Upper lobe of left lung (tissue), 6 donors: ENCODE data around the gene LIN28A. TPM values are rescaled to one million over a fixed set of nuclear protein-coding genes. Genes with fewer than 3 reads are reported as not detected.
A peak's percentile ranks its signal among the peaks of the same experiment; 100 is the strongest.

ENCODE experiments used
- ATAC-seq, 2 donors: fragments of 200-7000 bp; cut with Tn5 transposase; one replicate each; pipeline ENCODE4 v1.9.1; 2022; ENCODE audit warnings: mild to moderate bottlenecking in 2 of 2, moderate library complexity in 2 of 2; ENCODE audit not compliant: low FRiP score in 2 of 2
- DNase-seq, 2 donors: peaks; one replicate each; pipeline ENCODE4 v3.0.0-alpha.2; 2019 to 2020
- H3K27ac ChIP-seq, 4 donors: fragments of 200-600 bp; sonication (generic); one replicate each; pipeline ENCODE4 v1.5.1; 2016 to 2019
- H3K27me3 ChIP-seq, 4 donors: fragments of 200-600 bp; sonication (generic); one replicate each; pipeline ENCODE4 v1.5.1; 2017 to 2019
- H3K36me3 ChIP-seq, 4 donors: fragments of 200-600 bp; sonication (generic); one replicate each; pipeline ENCODE4 v1.5.1; 2016 to 2019
- H3K4me1 ChIP-seq, 4 donors: fragments of 200-600 bp; sonication (generic); one replicate each; pipeline ENCODE4 v1.5.1; 2018 to 2019
- H3K4me3 ChIP-seq, 4 donors: fragments of 200-600 bp; sonication (generic); one replicate each; pipeline ENCODE4 v1.5.1; 2017 to 2019; ENCODE audit warnings: mild to moderate bottlenecking in 2 of 4, moderate library complexity in 1 of 4
- H3K9me3 ChIP-seq, 4 donors: fragments of 200-600 bp; sonication (generic); one replicate each; pipeline ENCODE4 v1.5.1; 2018 to 2019
- CTCF ChIP-seq, 6 experiments: fragments of 450-650 bp in 4 of 6; fragments of 200-600 bp in 2 of 6; sonication (generic) in 2 of 6; IDR thresholded peaks; one replicate each; pipeline ENCODE4 v1.5.1; 2016 to 2019; ENCODE audit warnings: antibody characterized with exemption in 6 of 6
- EP300 ChIP-seq, 4 donors: sonication (generic); formaldehyde crosslinking; IDR thresholded peaks; one replicate each; pipeline ENCODE4 v1.5.1; 2017; ENCODE audit warnings: antibody characterized with exemption in 4 of 4, control low read depth in 2 of 4
- POLR2A ChIP-seq, 4 donors: fragments of 450-650 bp; IDR thresholded peaks; one replicate each; pipeline ENCODE4 v1.5.1; 2016 to 2017; ENCODE audit warnings: antibody characterized with exemption in 4 of 4, mild to moderate bottlenecking in 2 of 4
- POLR2AphosphoS5 ChIP-seq, 2 donors: sonication (generic); formaldehyde crosslinking; IDR thresholded peaks; one replicate each; pipeline ENCODE4 v1.5.1; 2017; ENCODE audit warnings: antibody characterized with exemption in 2 of 2
- WGBS, 2 donors: methylation state at CpG; one replicate each; pipeline ENCODE4 v1.1.5; 2017 to 2018; 5-methylcytosine and 5-hydroxymethylcytosine counted together
- total RNA-seq, 6 donors: library from RNA; depleted of rRNA in 4 of 6; stranded (reverse); fragments of >200 nt in 4 of 6; gene quantifications; one replicate each; pipeline versions ENCODE4 v1.1.0 to v1.2.1, GENCODE V29; 2016 to 2021
- donor health status: DM: no; HTN: no; CAD: no; lungs with moderate emphysema.
- donor health status: DM: no; HTN: yes; CAD: no; lungs with severe emphysema.

LIN28A gene
- total RNA-seq, 6 donors from 2014 or later, result 1.2 to 1.4 TPM; not detected in 4

DNA sequence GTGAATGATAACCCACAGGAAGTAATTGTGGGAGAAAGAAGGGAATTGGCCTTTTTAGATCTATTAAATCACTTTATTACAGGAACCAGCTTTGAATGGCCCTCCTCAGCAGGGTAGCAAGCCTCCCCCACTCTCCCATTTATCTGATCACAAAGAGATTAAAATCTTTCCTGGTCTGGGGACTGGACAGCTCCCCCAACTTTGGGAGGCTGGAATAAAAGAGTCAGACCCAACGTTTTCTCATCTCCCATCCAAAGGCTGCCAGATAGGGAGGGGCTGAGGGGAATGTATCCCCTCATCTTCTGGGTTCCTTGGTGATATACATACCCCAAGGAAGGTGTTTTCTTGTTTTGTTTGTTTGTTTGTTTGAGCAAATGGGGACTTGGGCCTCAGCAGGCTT, 2.4 kb downstream of the LIN28A start:
- ATAC-seq, result no peak
- no peak overlapping the region for H3K4me3 ChIP-seq
- DNase-seq, result no peak
- no peak for TF ChIP-seq CTCF (IDR thresholded peaks at IDR 0.05)
- TF ChIP-seq POLR2AphosphoS5 (IDR thresholded peaks at IDR 0.05), result no peak
- no peak for TF ChIP-seq EP300 (IDR thresholded peaks at IDR 0.05)
- no peak for TF ChIP-seq POLR2A (IDR thresholded peaks at IDR 0.05)
- H3K27me3 ChIP-seq, result peaks cover 2 to 40% (median 23%) of the 10 kb centered on the region in 4 donors
- WGBS, 2 donors, result 0% methylated on average over 1 of the region's 1 CpG
- H3K36me3 ChIP-seq, result no peaks in the 10 kb centered on the region
- H3K27ac ChIP-seq, result no peak overlapping the region
- H3K9me3 ChIP-seq, result no peaks in the 10 kb centered on the region
- H3K4me1 ChIP-seq, result peaks cover 0 to 7% (median 2%) of the 10 kb centered on the region in 4 donors

DNA sequence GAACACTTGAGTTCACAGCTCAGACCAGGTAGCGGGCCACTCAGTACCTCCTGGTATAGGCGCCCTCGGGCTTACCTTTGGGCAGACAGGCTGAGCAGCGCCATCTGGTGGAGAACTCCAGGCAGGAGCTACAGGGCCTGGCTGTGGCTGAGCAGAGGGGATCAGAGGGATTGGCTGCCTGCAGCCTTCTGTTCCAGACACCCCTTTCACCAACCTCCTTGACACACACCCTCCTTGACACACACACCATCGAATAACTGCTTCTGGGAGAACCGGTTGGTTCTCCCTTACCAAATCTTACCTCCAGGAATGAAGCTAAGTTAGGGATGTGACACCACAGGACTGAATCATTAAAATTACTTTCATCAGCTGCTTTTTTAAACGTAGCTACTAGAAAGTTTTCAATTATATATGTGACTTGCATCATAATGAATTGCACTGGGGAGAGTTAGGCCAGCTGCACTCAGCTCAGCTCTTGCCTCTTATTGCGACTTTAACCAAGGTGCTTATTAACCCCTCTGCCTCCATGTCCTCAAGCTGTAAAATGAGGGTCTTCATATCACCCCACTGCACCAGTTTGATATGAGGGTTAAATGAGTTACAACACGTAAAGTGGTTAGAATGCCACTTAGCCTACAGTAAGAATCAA, 6.6 kb downstream of the LIN28A start:
- ATAC-seq (peak; percentile 86 to 88), DNase-seq (peak in 1 of 2 donors; percentile 80)
- Histone ChIP-seq H3K4me1 (no peaks in the 10 kb centered on the region), H3K27me3 (peaks cover 0 to 16% (median 5%) of the 10 kb centered on the region in 4 donors), H3K9me3 (no peaks in the 10 kb centered on the region), H3K4me3 (no peak overlapping the region), H3K36me3 (no peaks in the 10 kb centered on the region), H3K27ac (no peak overlapping the region)
- TF ChIP-seq POLR2A (IDR thresholded peaks at IDR 0.05), result no peak
- no peak for TF ChIP-seq POLR2AphosphoS5 (IDR thresholded peaks at IDR 0.05)
- TF ChIP-seq EP300 (IDR thresholded peaks at IDR 0.05), result no peak
- TF ChIP-seq CTCF (IDR thresholded peaks at IDR 0.05), result peak; percentile 51 to 87 (median 70)
- 19 to 21% methylated on average over 8 to 9 of the region's 9 CpGs for WGBS, 2 donors

GRCh38 chr1:26418865-26419349, 8.3 kb downstream of the LIN28A start:
- 12 to 33% methylated on average over 5 of the region's 5 CpGs for WGBS, 2 donors

GRCh38 chr1:26419494-26419893, 8.9 kb downstream of the LIN28A start:
- Histone ChIP-seq H3K9me3 (no peaks in the 10 kb centered on the region), H3K4me1 (no peaks in the 10 kb centered on the region), H3K27me3 (peaks cover 0 to 4% (median 0%) of the 10 kb centered on the region in 4 donors), H3K4me3 (no peak overlapping the region), H3K36me3 (no peaks in the 10 kb centered on the region), H3K27ac (no peak overlapping the region)
- no peak for ATAC-seq
- no peak for DNase-seq
- WGBS, 2 donors, result 63 to 82% methylated on average over 2 of the region's 2 CpGs
- TF ChIP-seq CTCF (IDR thresholded peaks at IDR 0.05) (no peak), POLR2AphosphoS5 (IDR thresholded peaks at IDR 0.05) (no peak), POLR2A (IDR thresholded peaks at IDR 0.05) (no peak), EP300 (IDR thresholded peaks at IDR 0.05) (no peak)

More at GRCh38 chr1:26418865-26419349, 8.3 kb downstream of the LIN28A start:
- TF ChIP-seq POLR2A (IDR thresholded peaks at IDR 0.05), result no peak
- TF ChIP-seq EP300 (IDR thresholded peaks at IDR 0.05), result no peak
- no peak for TF ChIP-seq CTCF (IDR thresholded peaks at IDR 0.05)
- TF ChIP-seq POLR2AphosphoS5 (IDR thresholded peaks at IDR 0.05), result no peak
- ATAC-seq, result no peak
- H3K27me3 ChIP-seq, result peaks cover 0 to 10% (median 0%) of the 10 kb centered on the region in 4 donors
- H3K27ac ChIP-seq, result no peak overlapping the region
- DNase-seq, result no peak
- H3K36me3 ChIP-seq, result no peaks in the 10 kb centered on the region
- H3K4me3 ChIP-seq, result no peak overlapping the region
- no peaks in the 10 kb centered on the region for H3K4me1 ChIP-seq
- no peaks in the 10 kb centered on the region for H3K9me3 ChIP-seq

DNA sequence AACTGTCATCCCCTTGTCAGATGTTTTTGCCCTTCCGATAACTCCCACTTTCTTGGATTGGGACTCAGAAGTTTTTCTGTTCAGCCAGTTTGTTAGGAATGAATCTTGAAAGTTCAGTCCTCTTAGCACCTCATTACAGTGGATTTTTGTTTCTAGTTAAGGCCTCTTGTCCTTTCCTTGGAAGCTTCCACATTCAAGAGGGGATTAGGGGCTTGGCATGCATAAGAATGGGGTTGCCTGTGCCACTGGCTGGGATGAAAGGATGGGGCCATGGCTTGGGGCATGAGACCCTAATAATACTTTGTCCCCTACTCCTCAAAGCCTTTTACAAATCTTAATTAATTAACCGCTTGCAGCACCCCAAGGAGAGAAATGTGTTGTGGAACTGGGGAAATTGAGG, 19.1 kb downstream of the LIN28A start:
- Histone ChIP-seq H3K4me3 (no peak overlapping the region), H3K36me3 (no peaks in the 10 kb centered on the region), H3K27ac (no peak overlapping the region), H3K4me1 (peaks cover 18 to 30% (median 21%) of the 10 kb centered on the region in 4 donors), H3K27me3 (no peaks in the 10 kb centered on the region), H3K9me3 (no peaks in the 10 kb centered on the region)
- TF ChIP-seq CTCF (IDR thresholded peaks at IDR 0.05) (no peak), POLR2AphosphoS5 (IDR thresholded peaks at IDR 0.05) (no peak), POLR2A (IDR thresholded peaks at IDR 0.05) (no peak), EP300 (IDR thresholded peaks at IDR 0.05) (no peak)
- no peak for DNase-seq
- ATAC-seq, result no peak
- 77 to 81% methylated on average over 2 of the region's 2 CpGs for WGBS, 2 donors
